Stomach (tissue), 9 donors: ENCODE measurements around the gene ANP32E. TPM values are rescaled to one million over a fixed set of nuclear protein-coding genes. Genes with fewer than 3 reads are reported as not detected.

Experiments
- DNase-seq, 2 donors: peaks; one replicate each; pipeline versions ENCODE4 v3.0.0 to v3.0.0-alpha.2; 2013 to 2019
- H3K27ac ChIP-seq, 5 donors: fragments of 200-600 bp in 4 of 5; sonication (generic) in 4 of 5; one replicate each; pipeline ENCODE4 v1.5.1; 2013 to 2019; ENCODE audit warnings: mild to moderate bottlenecking in 1 of 5, moderate library complexity in 1 of 5
- H3K27me3 ChIP-seq, 3 donors: fragments of 200-600 bp; sonication (generic); one replicate each; pipeline ENCODE4 v1.5.1; 2017 to 2019; ENCODE audit warnings: mixed run types in 1 of 3
- H3K36me3 ChIP-seq, 4 donors: fragments of 200-600 bp; sonication (generic); 1 replicate in 3 of 4; 2 replicates in 1 of 4; pipeline ENCODE4 v1.5.1; 2016 to 2019
- H3K4me1 ChIP-seq, 4 donors: fragments of 200-600 bp; sonication (generic); one replicate each; pipeline ENCODE4 v1.5.1; 2016 to 2019
- H3K4me3 ChIP-seq, 4 donors: fragments of 200-600 bp; sonication (generic) in 3 of 4; one replicate each; pipeline ENCODE4 v1.5.1; 2016 to 2019; ENCODE audit warnings: mild to moderate bottlenecking in 1 of 4
- H3K9me3 ChIP-seq, 4 donors: fragments of 200-600 bp; sonication (generic); one replicate each; pipeline ENCODE4 v1.5.1; 2016 to 2019
- EP300 ChIP-seq: sonication (generic); formaldehyde crosslinking; IDR thresholded peaks from one replicate; pipeline ENCODE4 v1.6.1; 2017; ENCODE audit warnings: antibody characterized with exemption
- POLR2A ChIP-seq, 4 donors: fragments of 450-650 bp; IDR thresholded peaks; one replicate each; pipeline ENCODE4 v1.6.1; 2016; ENCODE audit warnings: antibody characterized with exemption in 4 of 4, control low read depth in 2 of 4, mild to moderate bottlenecking in 1 of 4, moderate library complexity in 1 of 4
- POLR2AphosphoS5 ChIP-seq, 3 donors: sonication (generic); formaldehyde crosslinking; IDR thresholded peaks; one replicate each; pipeline ENCODE4 v1.6.1; 2016; ENCODE audit warnings: antibody characterized with exemption in 3 of 3
- WGBS, 5 donors: extraction: QIAGEN DNeasy Blood & Tissue Kit in 3 of 5; methylation state at CpG; one replicate each; pipeline versions ENCODE4 v1.1.5 to v1.1.7; 2013 to 2018; 5-methylcytosine and 5-hydroxymethylcytosine counted together
- intact Hi-C: fragments of 100-400 bp; cut with DNase I; formaldehyde crosslinking; loops from one replicate; pipeline ENCODE4 v1.15.1; 2023; ENCODE audit warnings: low total_unique reads
- polyA plus RNA-seq, 3 donors: library from polyadenylated mRNA; stranded (reverse); fragments of 200-250 nt; gene quantifications; one replicate each; pipeline ENCODE4 v1.2.3, GENCODE V29; 2013
- total RNA-seq, 5 donors: library from RNA; depleted of rRNA; stranded (reverse); fragments of >200 nt; gene quantifications; one replicate each; pipeline versions ENCODE4 v1.1.0 to v1.2.3, GENCODE V29; 2014 to 2016
- TF ChIP-seq, protein P1 (sequence below), 7 experiments: fragments of 450-650 bp in 4 of 7; fragments of 200-600 bp in 3 of 7; sonication (generic) in 3 of 7; IDR thresholded peaks; one replicate each; pipeline ENCODE4 v1.5.1; 2016 to 2019; ENCODE audit warnings: antibody characterized with exemption in 7 of 7, control low read depth in 2 of 7, mild to moderate bottlenecking in 1 of 7
- donor health status: healthy with polysubstance abuse.
- donor health status: Bipolar disorder and iron deficiency.
- donor health status: healthy.

Gene ANP32E
- total and polyA plus RNA-seq, 8 donors = 7.0 to 33.2 (median 15.8) TPM

DNA sequence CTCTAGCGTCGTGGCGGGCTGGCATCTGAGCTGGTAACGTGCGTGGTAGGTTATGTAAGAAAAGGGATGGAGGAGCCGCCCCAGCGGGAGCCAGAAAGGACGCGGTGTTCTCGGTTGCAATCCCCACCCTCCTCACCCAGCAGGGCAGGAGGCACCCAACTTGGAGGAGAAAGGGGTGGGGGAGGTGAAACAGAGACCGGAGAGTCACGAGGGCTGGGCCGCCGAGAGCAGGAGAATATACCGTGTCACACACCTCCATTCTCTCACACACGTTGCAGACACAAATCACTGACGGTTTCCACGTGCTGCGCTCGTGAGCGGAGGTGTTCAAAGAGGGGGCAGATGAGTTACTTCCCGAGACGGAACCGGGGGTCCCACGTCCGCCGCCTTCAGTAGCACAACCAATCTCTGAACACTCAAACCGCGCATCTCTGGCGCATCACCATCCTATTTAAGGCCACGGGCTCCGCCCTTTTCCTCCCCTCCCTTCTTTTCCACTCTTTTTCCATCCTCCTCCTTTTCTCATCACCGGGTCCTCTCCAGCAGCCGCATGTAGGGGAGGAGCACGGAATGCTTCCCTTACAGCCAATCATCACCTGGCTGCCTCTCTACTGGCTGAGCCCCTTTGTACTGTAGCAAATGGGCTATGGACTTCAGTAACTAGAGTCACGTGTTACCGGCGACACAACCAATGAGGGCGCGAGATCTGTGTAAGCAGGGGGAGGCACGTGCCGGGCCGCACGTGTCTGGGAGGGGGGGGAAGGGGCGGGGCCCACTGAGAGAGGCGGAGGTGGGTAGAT, 46.0 kb upstream of the ANP32E start, which contains the start of gene CIART:
Gene CIART, plus strand, starts transcription at position 797 of the 800 bp plus-strand sequence. CDS start 714 bp downstream, outside the sequence.
- intact Hi-C loops = no loop called here

DNA sequence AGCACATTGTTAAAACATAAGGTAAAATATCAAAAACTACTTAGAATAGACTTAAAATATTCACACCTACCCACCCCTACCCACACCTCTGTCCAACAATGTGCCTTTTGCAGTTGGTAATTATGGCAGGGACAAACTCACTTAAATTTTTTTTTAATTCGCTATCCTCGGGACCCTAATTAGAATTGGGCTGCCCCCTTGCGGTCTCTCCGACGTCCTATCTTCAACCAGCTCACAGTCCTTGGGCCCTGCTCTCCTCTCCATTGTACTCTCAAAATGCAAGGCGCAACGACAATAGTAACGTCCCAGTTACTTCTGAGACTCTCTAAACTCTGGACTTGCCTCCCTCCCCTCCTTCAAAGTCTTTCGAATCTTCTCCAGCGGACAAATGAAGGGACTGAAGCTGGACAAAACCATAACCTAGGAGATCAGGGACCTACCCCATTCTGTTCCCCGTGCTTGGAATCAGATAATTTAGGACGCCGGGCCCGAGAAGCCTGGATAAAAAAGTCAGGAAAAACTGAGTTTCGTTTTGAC, 45.4 kb upstream of the ANP32E start:
- DNase-seq = peak; percentile 80 to 88
- intact Hi-C loops = no loop called here

More for the DNA sequence above, 46.0 kb upstream of the ANP32E start, which contains the start of gene CIART:
- peak within 1 kb of the TSS; percentile 79 to 95 (median 87) for H3K27ac ChIP-seq
- H3K36me3 ChIP-seq = peaks cover 0 to 27% (median 18%) of the 10 kb centered on the region in 4 donors
- no peaks in the 10 kb centered on the region for H3K27me3 ChIP-seq
- no peaks in the 10 kb centered on the region for H3K9me3 ChIP-seq
- peak; percentile 93 to 98 for DNase-seq
- WGBS, 5 donors = 1% methylated on average over 46 of the region's 46 CpGs
- peak within 1 kb of the TSS; percentile 50 to 68 (median 56) for H3K4me3 ChIP-seq
- H3K4me1 ChIP-seq = peaks cover 21 to 49% (median 36%) of the 10 kb centered on the region in 4 donors
- TF ChIP-seq POLR2AphosphoS5 (IDR thresholded peaks at IDR 0.05) = peak; percentile 61 to 82 (median 68)
- TF ChIP-seq EP300 = peak; percentile 87
- peak in 1 of 4 donors; percentile 26 for TF ChIP-seq POLR2A (IDR thresholded peaks at IDR 0.05)
- TF ChIP-seq, protein P1, sequence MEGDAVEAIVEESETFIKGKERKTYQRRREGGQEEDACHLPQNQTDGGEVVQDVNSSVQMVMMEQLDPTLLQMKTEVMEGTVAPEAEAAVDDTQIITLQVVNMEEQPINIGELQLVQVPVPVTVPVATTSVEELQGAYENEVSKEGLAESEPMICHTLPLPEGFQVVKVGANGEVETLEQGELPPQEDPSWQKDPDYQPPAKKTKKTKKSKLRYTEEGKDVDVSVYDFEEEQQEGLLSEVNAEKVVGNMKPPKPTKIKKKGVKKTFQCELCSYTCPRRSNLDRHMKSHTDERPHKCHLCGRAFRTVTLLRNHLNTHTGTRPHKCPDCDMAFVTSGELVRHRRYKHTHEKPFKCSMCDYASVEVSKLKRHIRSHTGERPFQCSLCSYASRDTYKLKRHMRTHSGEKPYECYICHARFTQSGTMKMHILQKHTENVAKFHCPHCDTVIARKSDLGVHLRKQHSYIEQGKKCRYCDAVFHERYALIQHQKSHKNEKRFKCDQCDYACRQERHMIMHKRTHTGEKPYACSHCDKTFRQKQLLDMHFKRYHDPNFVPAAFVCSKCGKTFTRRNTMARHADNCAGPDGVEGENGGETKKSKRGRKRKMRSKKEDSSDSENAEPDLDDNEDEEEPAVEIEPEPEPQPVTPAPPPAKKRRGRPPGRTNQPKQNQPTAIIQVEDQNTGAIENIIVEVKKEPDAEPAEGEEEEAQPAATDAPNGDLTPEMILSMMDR (IDR thresholded peaks at IDR 0.05) = no peak

DNA sequence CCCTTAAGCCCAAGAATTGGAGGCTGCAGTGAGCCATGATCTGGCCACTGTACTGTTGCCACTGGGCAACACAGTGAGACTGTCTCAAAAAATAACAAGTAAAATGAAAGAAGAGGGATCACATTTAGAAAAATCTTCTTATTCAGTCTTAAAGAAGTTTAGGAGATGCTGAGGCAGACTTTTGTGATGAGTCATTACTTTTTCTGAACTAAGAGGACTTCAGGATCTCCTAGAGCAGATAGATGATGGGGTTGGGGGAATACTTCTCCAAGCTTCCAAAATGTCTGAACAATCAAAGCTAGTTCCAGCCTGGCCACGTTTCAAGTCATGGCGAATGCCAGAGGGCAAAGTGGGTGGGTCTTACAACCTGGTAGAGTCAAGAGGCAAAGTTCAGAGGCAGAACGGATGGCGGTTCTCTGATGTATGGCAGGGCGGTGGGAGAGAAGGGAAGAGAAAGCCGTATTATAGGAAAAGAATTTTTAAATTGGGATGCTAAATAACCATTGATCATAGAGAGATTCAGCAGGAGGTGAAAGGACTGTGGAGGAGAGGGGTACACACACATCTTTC, 44.3 kb upstream of the ANP32E start:
- peak in 1 of 2 donors; percentile 40 for DNase-seq
- Histone ChIP-seq H3K27ac (peak overlapping the region in 3 of 5 donors; percentile 79 to 95 (median 87)), H3K9me3 (no peaks in the 10 kb centered on the region), H3K36me3 (peaks cover 0 to 12% (median 10%) of the 10 kb centered on the region in 4 donors), H3K27me3 (no peaks in the 10 kb centered on the region), H3K4me1 (peaks cover 21 to 49% (median 36%) of the 10 kb centered on the region in 4 donors), H3K4me3 (no peak overlapping the region)
- intact Hi-C loops = no loop called here
- TF ChIP-seq EP300 (no peak), POLR2AphosphoS5 (IDR thresholded peaks at IDR 0.05) (no peak), POLR2A (IDR thresholded peaks at IDR 0.05) (no peak)
- TF ChIP-seq, protein P1 (IDR thresholded peaks at IDR 0.05) = no peak
- 37 to 58% (median 55%) methylated on average over 6 of the region's 6 CpGs for WGBS, 5 donors

More for the DNA sequence above, 45.4 kb upstream of the ANP32E start:
- Histone ChIP-seq H3K27ac (peak overlapping the region; percentile 77 to 95 (median 87)), H3K4me3 (peak overlapping the region; percentile 50 to 68 (median 56)), H3K36me3 (peaks cover 0 to 20% (median 13%) of the 10 kb centered on the region in 4 donors), H3K27me3 (no peaks in the 10 kb centered on the region), H3K4me1 (peaks cover 21 to 49% (median 36%) of the 10 kb centered on the region in 4 donors), H3K9me3 (no peaks in the 10 kb centered on the region)
- no peak for TF ChIP-seq POLR2AphosphoS5 (IDR thresholded peaks at IDR 0.05)
- TF ChIP-seq POLR2A (IDR thresholded peaks at IDR 0.05) = no peak
- no peak for TF ChIP-seq EP300
- TF ChIP-seq, protein P1 (IDR thresholded peaks at IDR 0.05) = peak in 5 of 7 experiments; percentile 36 to 75 (median 68)
- 1 to 2% (median 1%) methylated on average over 15 of the region's 15 CpGs for WGBS, 5 donors

DNA sequence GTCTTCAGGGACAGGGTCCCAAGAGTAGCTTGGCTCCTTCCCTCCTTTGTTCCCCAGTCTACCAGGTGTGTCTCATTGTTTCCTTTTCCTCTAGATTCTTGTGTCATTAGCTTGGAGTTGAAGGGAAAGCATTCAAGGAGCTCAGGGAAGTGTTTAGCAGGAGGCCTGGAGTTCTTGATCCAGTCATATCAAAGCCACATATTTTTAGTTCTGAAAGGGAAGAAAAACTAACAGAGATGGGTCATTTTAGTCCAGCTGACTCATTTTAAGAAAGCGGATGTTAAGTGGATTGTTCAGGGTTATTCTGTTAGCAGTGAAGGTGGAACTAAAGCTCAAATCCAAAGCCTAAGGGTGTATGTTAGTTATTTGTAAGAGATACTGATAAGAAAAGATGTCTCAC, 37.4 kb upstream of the ANP32E start:
- H3K4me1 ChIP-seq = peaks cover 0 to 33% (median 10%) of the 10 kb centered on the region in 4 donors
- 64 to 82% (median 80%) methylated on average over 1 of the region's 1 CpG for WGBS, 5 donors
- H3K27ac ChIP-seq = peak overlapping the region in 4 of 5 donors; percentile 3 to 60 (median 50)
- DNase-seq = no peak
- no peaks in the 10 kb centered on the region for H3K9me3 ChIP-seq
- TF ChIP-seq POLR2AphosphoS5 (IDR thresholded peaks at IDR 0.05) (no peak), POLR2A (IDR thresholded peaks at IDR 0.05) (no peak), EP300 (no peak)
- intact Hi-C loops = no loop called here
- H3K4me3 ChIP-seq = peak overlapping the region in 1 of 4 donors; percentile 14
- H3K36me3 ChIP-seq = peaks cover 0 to 3% (median 0%) of the 10 kb centered on the region in 4 donors
- H3K27me3 ChIP-seq = no peaks in the 10 kb centered on the region
